Measurements from ENCODE around the gene SEMA5A. TPM values are rescaled to one million over a fixed set of nuclear protein-coding genes. Genes with fewer than 3 reads are reported as not detected.

Gene SEMA5A
- total and polyA plus RNA-seq, 2 donors (not counting 1 experiment from before 2014, with no cell fraction given), result not detected

- Histone ChIP-seq H3K27ac (ENCODE audit: low read length in 2 of 2) (no peak overlapping the region), H3K36me3 (replicated peaks in 1 of 2; ENCODE audit: control extremely low read depth in 1 of 2, control insufficient read depth in 1 of 2, extremely low read depth in 1 of 2, insufficient read depth in 2 of 2, low read length in 1 of 2) (no peaks in the 10 kb centered on the region), H3K79me2 (ENCODE audit: control insufficient read depth, insufficient read depth, low read length) (no peaks in the 10 kb centered on the region), H3K4me3 (ENCODE audit: control extremely low read depth in 1 of 5, extremely low read depth in 1 of 5, insufficient read depth in 1 of 5, low read depth in 2 of 5, low read length in 4 of 5) (no peak overlapping the region), H3K4me1 (ENCODE audit: control insufficient read depth in 2 of 2, insufficient read depth in 2 of 2, low read length in 2 of 2) (no peaks in the 10 kb centered on the region), H2AFZ (ENCODE audit: insufficient read depth, low read depth, low read length, poor library complexity, severe bottlenecking) (no peak overlapping the region), H4K20me1 (ENCODE audit: control insufficient read depth, insufficient read depth, low read length, poor library complexity, severe bottlenecking) (no peaks in the 10 kb centered on the region), H3K27me3 (replicated peaks in 1 of 4; ENCODE audit: control extremely low read depth in 1 of 4, control insufficient read depth in 3 of 4, insufficient read depth in 4 of 4, low read length in 3 of 4) (no peaks in the 10 kb centered on the region), H3K9me3 (ENCODE audit: control extremely low read depth in 1 of 3, control insufficient read depth in 2 of 3, insufficient read depth in 1 of 3, low read length in 2 of 3) (peaks cover 0 to 12% (median 3%) of the 10 kb centered on the region in 3 donors), H3K4me2 (replicated peaks; ENCODE audit: low read depth, low read length, poor library complexity, severe bottlenecking) (no peak overlapping the region), H3K9ac (ENCODE audit: low read length) (no peak overlapping the region)
- peaks cover 14% of the 10 kb centered on the region for H3K9me3 Mint-ChIP-seq (ENCODE audit: insufficient read depth)
- no peaks in the 10 kb centered on the region for H3K27me3 Mint-ChIP-seq
- H3K4me1 Mint-ChIP-seq, result no peaks in the 10 kb centered on the region
- no peak overlapping the region for H3K4me3 Mint-ChIP-seq
- no peak for ATAC-seq (ENCODE audit: low read depth)
- 100% methylated on average over 1 of the region's 3 CpGs for WGBS (ENCODE audit: insufficient coverage)
- no peak for DNase-seq
- CTCF ChIA-PET, result no interaction called here
- TF ChIP-seq EZH2 (IDR thresholded peaks at IDR 0.05; ENCODE audit: borderline replicate concordance, insufficient read depth, low read depth, low read length, poor library complexity, severe bottlenecking) (no peak), CTCF (IDR thresholded peaks at IDR 0.05) (no peak)
- POLR2A ChIA-PET, result no interaction called here
- no peak overlapping the region for H3K27ac Mint-ChIP-seq
- intact Hi-C loops (cut with micrococcal nuclease), result no loop called here
These were observed 101.5 kb downstream of the SEMA5A start for GRCh38 chr5:9444346-9444745.

- Histone ChIP-seq H2AFZ (ENCODE audit: insufficient read depth, low read depth, low read length, poor library complexity, severe bottlenecking) (no peak overlapping the region), H3K4me2 (replicated peaks; ENCODE audit: low read depth, low read length, poor library complexity, severe bottlenecking) (no peak overlapping the region), H3K27ac (ENCODE audit: low read length in 2 of 2) (no peak overlapping the region), H3K79me2 (ENCODE audit: control insufficient read depth, insufficient read depth, low read length) (no peaks in the 10 kb centered on the region), H3K27me3 (replicated peaks in 1 of 4; ENCODE audit: control extremely low read depth in 1 of 4, control insufficient read depth in 3 of 4, insufficient read depth in 4 of 4, low read length in 3 of 4) (no peaks in the 10 kb centered on the region), H4K20me1 (ENCODE audit: control insufficient read depth, insufficient read depth, low read length, poor library complexity, severe bottlenecking) (no peaks in the 10 kb centered on the region), H3K9ac (ENCODE audit: low read length) (no peak overlapping the region), H3K36me3 (replicated peaks in 1 of 2; ENCODE audit: control extremely low read depth in 1 of 2, control insufficient read depth in 1 of 2, extremely low read depth in 1 of 2, insufficient read depth in 2 of 2, low read length in 1 of 2) (no peaks in the 10 kb centered on the region), H3K4me1 (ENCODE audit: control insufficient read depth in 2 of 2, insufficient read depth in 2 of 2, low read length in 2 of 2) (no peaks in the 10 kb centered on the region), H3K9me3 (ENCODE audit: control extremely low read depth in 1 of 3, control insufficient read depth in 2 of 3, insufficient read depth in 1 of 3, low read length in 2 of 3) (peaks cover 0 to 19% (median 3%) of the 10 kb centered on the region in 3 donors), H3K4me3 (ENCODE audit: control extremely low read depth in 1 of 5, extremely low read depth in 1 of 5, insufficient read depth in 1 of 5, low read depth in 2 of 5, low read length in 4 of 5) (no peak overlapping the region)
- Mint-ChIP-seq H3K4me3 (no peak overlapping the region), H3K4me1 (no peaks in the 10 kb centered on the region), H3K27me3 (no peaks in the 10 kb centered on the region), H3K9me3 (ENCODE audit: insufficient read depth) (peaks cover 6% of the 10 kb centered on the region), H3K27ac (no peak overlapping the region)
- TF ChIP-seq CTCF (IDR thresholded peaks at IDR 0.05), result no peak
- TF ChIP-seq EZH2 (IDR thresholded peaks at IDR 0.05; ENCODE audit: borderline replicate concordance, insufficient read depth, low read depth, low read length, poor library complexity, severe bottlenecking), result no peak
- intact Hi-C loops (cut with micrococcal nuclease), result no loop called here
- DNase-seq (no peak), ATAC-seq (ENCODE audit: low read depth) (no peak)
- 100% methylated on average over 2 of the region's 2 CpGs for WGBS (ENCODE audit: insufficient coverage)
- ChIA-PET POLR2A (no interaction called here), CTCF (no interaction called here)
These were observed 104.3 kb downstream of the SEMA5A start for GRCh38 chr5:9441610-9442009.

Measured in B cell (primary cell).